GM12892 (cell line): ENCODE results near the gene PSORS1C2.

Experiments
- DNase-seq: peaks from one replicate; pipeline ENCODE4 v3.0.0; 2011; ENCODE audit not compliant: insufficient read length
- FAIRE-seq: peaks from 2 replicates; lab custom pipeline; 2011; peaks lifted over from hg19 to GRCh38; lab: Jason Lieb, UNC
- POLR2A ChIP-seq: IDR thresholded peaks from 2 replicates; pipeline ENCODE4 v1.6.1; 2011; ENCODE audit warnings: low read depth, low read length, control low read depth
- POLR2AphosphoS5 ChIP-seq: IDR thresholded peaks from 2 replicates; pipeline ENCODE4 v1.6.1; 2011; ENCODE audit warnings: low read depth, low read length, control low read depth
- TAF1 ChIP-seq: IDR thresholded peaks from 2 replicates; pipeline ENCODE4 v1.6.1; 2011; ENCODE audit warnings: low read depth, mild to moderate bottlenecking, control low read depth, low read length, borderline replicate concordance

Gene PSORS1C2

DNA sequence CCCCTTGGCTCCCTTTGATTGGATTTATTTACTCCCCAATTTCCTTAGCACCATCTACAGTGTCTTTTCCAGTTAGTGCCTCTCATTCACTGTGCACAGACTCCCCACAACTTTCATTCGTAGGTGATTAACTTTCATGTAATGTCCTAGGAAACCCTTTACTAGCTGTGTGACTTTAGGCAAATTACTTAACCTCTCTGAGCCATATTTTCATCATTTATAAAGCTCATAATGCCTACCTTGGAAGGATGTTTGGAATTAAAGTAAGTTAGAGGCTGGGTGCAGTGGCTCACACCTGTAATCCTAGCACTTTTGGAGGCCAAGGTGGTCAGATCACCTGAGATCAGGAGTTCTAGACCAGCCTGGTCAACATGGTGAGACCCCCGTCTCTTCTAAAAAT, 46.6 kb downstream of the PSORS1C2 start:
- TF ChIP-seq POLR2AphosphoS5 (no peak), POLR2A (no peak), TAF1 (no peak)
- FAIRE-seq: no peak

DNA sequence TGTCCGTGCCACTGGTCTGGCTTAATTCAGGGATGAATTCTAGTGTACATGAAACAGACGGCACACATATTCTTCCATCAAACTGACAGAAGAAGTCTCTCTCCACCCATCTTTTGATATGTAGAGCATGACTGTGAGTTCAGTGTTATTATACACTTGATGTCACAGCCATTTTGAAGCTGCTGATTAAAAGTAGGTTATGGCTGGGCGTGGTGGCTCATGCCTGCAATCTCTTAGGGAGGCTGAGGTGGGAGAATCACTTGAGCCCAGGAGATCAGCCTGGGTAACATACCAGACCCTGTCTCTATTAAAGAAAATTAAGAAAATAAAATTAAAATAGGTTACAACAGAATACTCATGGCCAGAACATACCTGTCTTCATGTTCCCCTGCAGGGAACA, 47.2 kb downstream of the PSORS1C2 start:
- FAIRE-seq: no peak
- TF ChIP-seq POLR2A (no peak), POLR2AphosphoS5 (no peak), TAF1 (no peak)
- no peak for DNase-seq

More for the DNA sequence above, 46.6 kb downstream of the PSORS1C2 start:
- DNase-seq: no peak

DNA sequence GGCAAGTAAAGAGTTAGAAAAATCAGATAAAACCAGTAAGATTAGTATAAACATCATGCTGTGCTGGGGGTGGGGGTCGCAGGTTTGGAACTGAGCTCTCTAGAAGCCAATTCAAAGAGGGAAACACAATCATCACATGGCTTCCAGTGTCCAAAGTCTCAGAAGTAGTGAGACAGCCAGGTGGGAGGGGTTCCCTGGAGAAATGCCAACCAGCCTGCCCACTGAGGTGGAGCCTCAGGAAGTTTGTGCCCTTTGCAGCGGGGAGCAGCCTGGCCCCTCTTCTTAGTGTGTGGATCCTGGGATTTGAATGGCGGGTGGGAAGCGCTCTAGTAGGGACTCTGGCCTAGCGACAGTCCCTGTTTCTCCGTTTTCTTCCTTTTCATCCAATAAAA, 47.9 kb downstream of the PSORS1C2 start:
- DNase-seq: no peak
- FAIRE-seq: no peak
- no peak for TF ChIP-seq TAF1
- no peak for TF ChIP-seq POLR2AphosphoS5
- no peak for TF ChIP-seq POLR2A

DNA sequence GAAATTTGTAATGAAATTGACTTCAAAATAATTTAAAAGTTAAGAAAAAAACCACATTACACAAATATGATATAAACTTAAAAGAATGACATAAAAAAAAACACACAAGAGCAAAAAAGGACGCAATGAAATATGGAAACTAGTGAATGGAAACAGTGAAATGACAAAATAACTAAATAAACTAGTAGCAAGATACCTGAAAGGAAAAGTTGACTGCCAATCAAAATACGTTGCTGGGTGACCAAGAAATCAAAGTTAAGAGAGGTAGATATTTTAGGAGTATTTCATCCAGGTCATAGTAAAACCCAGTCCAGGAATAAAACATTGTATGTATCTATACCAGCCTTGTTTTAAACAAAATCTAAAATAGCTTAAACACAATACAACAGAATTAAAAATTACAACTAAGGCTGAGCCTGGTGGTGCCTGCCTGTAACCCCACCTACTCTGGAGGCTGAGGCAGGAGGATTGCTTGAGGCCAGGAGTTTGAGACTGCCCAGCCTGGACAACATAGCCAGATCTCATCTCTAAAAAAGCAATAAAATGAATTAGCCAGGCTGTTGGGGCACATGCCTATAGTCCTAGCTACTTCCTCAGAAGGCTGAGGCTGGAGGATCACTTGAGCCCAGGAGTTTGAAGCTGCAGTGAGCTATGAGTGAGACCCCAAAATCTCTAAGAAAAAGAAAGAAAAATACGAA, 48.4 kb downstream of the PSORS1C2 start:
- FAIRE-seq: no peak
- DNase-seq: no peak
- TF ChIP-seq POLR2A (no peak), POLR2AphosphoS5 (no peak), TAF1 (no peak)
